PC-9 (cell line): ENCODE results near the gene VKORC1. TPM values are rescaled to one million over a fixed set of nuclear protein-coding genes. Genes with fewer than 3 reads are reported as not detected.

Experiments
- BruUV-seq: library from RNA; stranded (reverse); fragments of 400-500 nt; replicated peaks from 2 replicates; lab custom pipeline; 2021; lab: Mats Ljungman, UMichigan
- CTCF ChIA-PET: fragments of 300-600 bp; sonication (Branson Sonifier 250); formaldehyde crosslinking; loops from one replicate; lab custom pipeline; 2022; ENCODE audit warnings: antibody characterized with exemption; lab: Charles Lee
- POLR2A ChIA-PET: fragments of 300-600 bp; sonication (Branson Sonifier 250); formaldehyde crosslinking; loops from one replicate; lab custom pipeline; 2022; ENCODE audit warnings: antibody characterized with exemption; ENCODE audit not compliant: unreplicated experiment; lab: Charles Lee
- DNase-seq, 2 experiments: peaks; one replicate each; pipeline versions ENCODE4 v3.0.0 to v3.0.0-alpha.2; 2015 to 2022; ENCODE audit warnings: mixed read lengths in 1 of 2
- H2AFZ ChIP-seq: fragments of 200-600 bp; sonication (generic); 2 replicates; pipeline ENCODE4 v1.8.1; 2017; ENCODE audit warnings: antibody characterized with exemption
- H3F3A ChIP-seq: fragments of 200-600 bp; sonication (generic); 2 replicates; pipeline ENCODE4 v1.8.1; 2017; ENCODE audit warnings: antibody characterized with exemption, mild to moderate bottlenecking, low read depth; ENCODE audit not compliant: insufficient read depth
- H3K27ac ChIP-seq: fragments of 200-600 bp; sonication (generic); 2 replicates; pipeline ENCODE4 v1.6.1; 2016; ENCODE audit warnings: mixed run types
- H3K27me3 ChIP-seq: fragments of 200-600 bp; sonication (generic); 2 replicates; pipeline ENCODE4 v1.6.1; 2016; ENCODE audit warnings: low read depth, mixed run types; ENCODE audit not compliant: insufficient read depth
- H3K36me3 ChIP-seq: fragments of 200-600 bp; sonication (generic); 2 replicates; pipeline ENCODE4 v1.6.1; 2016; ENCODE audit warnings: low read depth, mixed run types
- H3K4me1 ChIP-seq: fragments of 200-600 bp; sonication (generic); replicated peaks from 2 replicates; pipeline ENCODE4 v1.6.1; 2016; ENCODE audit warnings: mixed run types; ENCODE audit not compliant: insufficient read depth
- H3K4me2 ChIP-seq: fragments of 200-600 bp; sonication (generic); 2 replicates; pipeline ENCODE4 v1.6.1; 2017; ENCODE audit warnings: mixed run types
- H3K4me3 ChIP-seq: fragments of 200-600 bp; sonication (generic); 2 replicates; pipeline ENCODE4 v1.6.1; 2016; ENCODE audit warnings: mixed run types
- H3K79me2 ChIP-seq: fragments of 200-600 bp; sonication (generic); 2 replicates; pipeline ENCODE4 v1.6.1; 2017; ENCODE audit warnings: low read depth, mixed run types
- H3K9me2 ChIP-seq: fragments of 200-600 bp; sonication (generic); 2 replicates; pipeline ENCODE4 v1.8.1; 2017; ENCODE audit warnings: mild to moderate bottlenecking; ENCODE audit not compliant: insufficient read depth
- H3K9me3 ChIP-seq: fragments of 200-600 bp; sonication (generic); 2 replicates; pipeline ENCODE4 v1.8.1; 2016; ENCODE audit warnings: low read depth; ENCODE audit not compliant: insufficient read depth
- H4K20me1 ChIP-seq: fragments of 200-600 bp; sonication (generic); 2 replicates; pipeline ENCODE4 v1.8.1; 2017; ENCODE audit not compliant: insufficient read depth
- EZH2 ChIP-seq: fragments of 200-600 bp; sonication (generic); IDR thresholded peaks from 2 replicates; pipeline ENCODE4 v1.8.0; 2017; ENCODE audit warnings: antibody characterized with exemption, low read depth
- intact Hi-C: fragments of 100-400 bp; cut with micrococcal nuclease; formaldehyde crosslinking; loops from one replicate; pipeline ENCODE4 v1.10.0; 2022; ENCODE audit not compliant: unreplicated experiment
- total RNA-seq: library from RNA; stranded (reverse); gene quantifications from 2 replicates; pipeline ENCODE4 v1.2.3, GENCODE V29; 2021
- TF ChIP-seq, protein P1 (sequence below): fragments of 200-600 bp; sonication (generic); conservative IDR thresholded peaks from 2 replicates; pipeline ENCODE4 v1.6.1; 2017; ENCODE audit warnings: mixed run types, antibody characterized with exemption, mild to moderate bottlenecking, moderate library complexity

Gene VKORC1
- total RNA-seq, 1 experiment from 2014 or later: 46.0 TPM

GRCh38 chr16:31110106-31111034, 15.8 kb upstream of the VKORC1 start:
- TF ChIP-seq EZH2: no peak
- TF ChIP-seq, protein P1, sequence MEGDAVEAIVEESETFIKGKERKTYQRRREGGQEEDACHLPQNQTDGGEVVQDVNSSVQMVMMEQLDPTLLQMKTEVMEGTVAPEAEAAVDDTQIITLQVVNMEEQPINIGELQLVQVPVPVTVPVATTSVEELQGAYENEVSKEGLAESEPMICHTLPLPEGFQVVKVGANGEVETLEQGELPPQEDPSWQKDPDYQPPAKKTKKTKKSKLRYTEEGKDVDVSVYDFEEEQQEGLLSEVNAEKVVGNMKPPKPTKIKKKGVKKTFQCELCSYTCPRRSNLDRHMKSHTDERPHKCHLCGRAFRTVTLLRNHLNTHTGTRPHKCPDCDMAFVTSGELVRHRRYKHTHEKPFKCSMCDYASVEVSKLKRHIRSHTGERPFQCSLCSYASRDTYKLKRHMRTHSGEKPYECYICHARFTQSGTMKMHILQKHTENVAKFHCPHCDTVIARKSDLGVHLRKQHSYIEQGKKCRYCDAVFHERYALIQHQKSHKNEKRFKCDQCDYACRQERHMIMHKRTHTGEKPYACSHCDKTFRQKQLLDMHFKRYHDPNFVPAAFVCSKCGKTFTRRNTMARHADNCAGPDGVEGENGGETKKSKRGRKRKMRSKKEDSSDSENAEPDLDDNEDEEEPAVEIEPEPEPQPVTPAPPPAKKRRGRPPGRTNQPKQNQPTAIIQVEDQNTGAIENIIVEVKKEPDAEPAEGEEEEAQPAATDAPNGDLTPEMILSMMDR: no peak
- Histone ChIP-seq H3K36me3 (no peaks in the 10 kb centered on the region; the same call in 1 of the 2 replicates), H3K4me2 (no peak overlapping the region), H3K27ac (no peak overlapping the region), H3K9me2 (no peaks in the 10 kb centered on the region), H3K4me1 (peaks cover 15% of the 10 kb centered on the region), H2AFZ (no peak overlapping the region), H3K9me3 (no peaks in the 10 kb centered on the region), H3K4me3 (no peak overlapping the region), H3K79me2 (peaks cover 16% of the 10 kb centered on the region), H3K27me3 (no peaks in the 10 kb centered on the region), H4K20me1 (no peaks in the 10 kb centered on the region), H3F3A (peaks cover 42% of the 10 kb centered on the region)
- no TSS peak for BruUV-seq
- POLR2A ChIA-PET: no interaction called here
- no peak for DNase-seq
- CTCF ChIA-PET: no interaction called here
- intact Hi-C loops: no loop called here

GRCh38 chr16:31109622-31110021, 15.0 kb upstream of the VKORC1 start:
- CTCF ChIA-PET: no interaction called here
- no peaks in the 10 kb centered on the region for H3K27me3 ChIP-seq
- peaks cover 15% of the 10 kb centered on the region for H3K79me2 ChIP-seq
- no peak overlapping the region for H3K27ac ChIP-seq
- no peak overlapping the region for H2AFZ ChIP-seq
- POLR2A ChIA-PET: interaction anchor here (0.6 kb wide), 1 partner anchor 300 kb away, joined by 3 read pairs; no protein-coding TSS in a partner anchor
- H3F3A ChIP-seq: peaks cover 38% of the 10 kb centered on the region
- no peaks in the 10 kb centered on the region; the same call in 1 of the 2 replicates for H3K36me3 ChIP-seq
- peak overlapping the region; percentile 99 for H3K4me2 ChIP-seq
- H3K9me2 ChIP-seq: no peaks in the 10 kb centered on the region
- no TSS peak for BruUV-seq
- intact Hi-C loops: loop anchor here (5.0 kb wide), 1 partner anchor 33 kb away; no protein-coding TSS in a partner anchor
- no peaks in the 10 kb centered on the region for H4K20me1 ChIP-seq
- H3K4me1 ChIP-seq: peaks cover 15% of the 10 kb centered on the region
- TF ChIP-seq, protein P1: no peak
- no peak for TF ChIP-seq EZH2
- peak overlapping the region; percentile 99; the same call in 1 of the 2 replicates for H3K4me3 ChIP-seq
- no peaks in the 10 kb centered on the region for H3K9me3 ChIP-seq
- no peak for DNase-seq

GRCh38 chr16:31108794-31109558, 14.4 kb upstream of the VKORC1 start:
- Histone ChIP-seq H3K9me2 (no peaks in the 10 kb centered on the region), H3K9me3 (no peaks in the 10 kb centered on the region), H3K27me3 (no peaks in the 10 kb centered on the region), H3K4me3 (peak overlapping the region; percentile 99), H3K4me1 (peaks cover 15% of the 10 kb centered on the region), H3K4me2 (peak overlapping the region; percentile 99), H3K79me2 (peaks cover 15% of the 10 kb centered on the region), H3K27ac (no peak overlapping the region), H4K20me1 (no peaks in the 10 kb centered on the region), H3K36me3 (no peaks in the 10 kb centered on the region; the same call in 1 of the 2 replicates), H3F3A (peaks cover 32% of the 10 kb centered on the region), H2AFZ (peak overlapping the region; percentile 91)
- TF ChIP-seq EZH2: no peak
- TF ChIP-seq, protein P1: no peak
- DNase-seq: no peak
- POLR2A ChIA-PET: interaction anchor here (0.6 kb wide), 2 partner anchors 25 to 301 kb away, joined by 3 read pairs; no protein-coding TSS in a partner anchor
- CTCF ChIA-PET: no interaction called here
- intact Hi-C loops: loop anchor here (5.0 kb wide), 1 partner anchor 33 kb away; no protein-coding TSS in a partner anchor
- TSS peak; percentile 29 for BruUV-seq
